Adrenal gland (tissue), 5 donors: ENCODE results near the gene MACROD2.

Experiments
- CTCF ChIP-seq, 6 experiments: fragments of 450-650 bp in 4 of 6; fragments of 200-600 bp in 2 of 6; sonication (generic) in 1 of 6; IDR thresholded peaks; 1 replicate in 5 of 6; 2 replicates in 1 of 6; pipeline versions ENCODE4 v1.5.1 to v1.8.0; 2016 to 2021; ENCODE audit warnings: antibody characterized with exemption in 6 of 6, mild to moderate bottlenecking in 2 of 6, moderate library complexity in 1 of 6
- POLR2A ChIP-seq, 2 donors: fragments of 450-650 bp; IDR thresholded peaks; one replicate each; pipeline ENCODE4 v1.6.1; 2017; ENCODE audit warnings: antibody characterized with exemption in 2 of 2, mild to moderate bottlenecking in 2 of 2, moderate library complexity in 1 of 2
- donor health status: DM: no; HTN: no; CAD: no.

GRCh38 chr20:14065774-14066173, 70.5 kb downstream of the MACROD2 start:
- TF ChIP-seq POLR2A (IDR thresholded peaks at IDR 0.05) (no peak), CTCF (IDR thresholded peaks at IDR 0.05) (no peak)
